ENCODE measurements around the gene CNTN1. TPM values are rescaled to one million over a fixed set of nuclear protein-coding genes. Genes with fewer than 3 reads are reported as not detected.

The CNTN1 gene
- total RNA-seq, 1 donor: 0.36 TPM

- Histone ChIP-seq H3K4me2 (ENCODE audit: insufficient read depth, low read length) (no peak overlapping the region), H2AFZ (ENCODE audit: low read length) (no peak overlapping the region), H3K27me3 (ENCODE audit: insufficient read depth, low read length) (no peaks in the 10 kb centered on the region), H3K27ac (ENCODE audit: low read depth, low read length) (no peak overlapping the region), H3K4me1 (ENCODE audit: insufficient read depth, low read length) (no peaks in the 10 kb centered on the region), H3K9me3 (ENCODE audit: low read depth, low read length) (no peaks in the 10 kb centered on the region), H3K79me2 (ENCODE audit: insufficient read depth, low read length) (no peaks in the 10 kb centered on the region), H3K36me3 (ENCODE audit: insufficient read depth, low read length) (no peaks in the 10 kb centered on the region), H3K4me3 (ENCODE audit: insufficient read depth, low read length) (no peak overlapping the region), H4K20me1 (ENCODE audit: insufficient read depth, low read length) (no peaks in the 10 kb centered on the region)
- TF ChIP-seq, protein P1, sequence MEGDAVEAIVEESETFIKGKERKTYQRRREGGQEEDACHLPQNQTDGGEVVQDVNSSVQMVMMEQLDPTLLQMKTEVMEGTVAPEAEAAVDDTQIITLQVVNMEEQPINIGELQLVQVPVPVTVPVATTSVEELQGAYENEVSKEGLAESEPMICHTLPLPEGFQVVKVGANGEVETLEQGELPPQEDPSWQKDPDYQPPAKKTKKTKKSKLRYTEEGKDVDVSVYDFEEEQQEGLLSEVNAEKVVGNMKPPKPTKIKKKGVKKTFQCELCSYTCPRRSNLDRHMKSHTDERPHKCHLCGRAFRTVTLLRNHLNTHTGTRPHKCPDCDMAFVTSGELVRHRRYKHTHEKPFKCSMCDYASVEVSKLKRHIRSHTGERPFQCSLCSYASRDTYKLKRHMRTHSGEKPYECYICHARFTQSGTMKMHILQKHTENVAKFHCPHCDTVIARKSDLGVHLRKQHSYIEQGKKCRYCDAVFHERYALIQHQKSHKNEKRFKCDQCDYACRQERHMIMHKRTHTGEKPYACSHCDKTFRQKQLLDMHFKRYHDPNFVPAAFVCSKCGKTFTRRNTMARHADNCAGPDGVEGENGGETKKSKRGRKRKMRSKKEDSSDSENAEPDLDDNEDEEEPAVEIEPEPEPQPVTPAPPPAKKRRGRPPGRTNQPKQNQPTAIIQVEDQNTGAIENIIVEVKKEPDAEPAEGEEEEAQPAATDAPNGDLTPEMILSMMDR (IDR thresholded peaks at IDR 0.05; ENCODE audit: extremely low read depth, low read depth, low read length): no peak
- no peak for DNase-seq (ENCODE audit: insufficient read length, low spot score, missing footprints)
Observed at GRCh38 chr12:40829738-40830144, 137.5 kb downstream of the CNTN1 start.

- Histone ChIP-seq H4K20me1 (ENCODE audit: insufficient read depth, low read length) (no peaks in the 10 kb centered on the region), H3K4me3 (ENCODE audit: insufficient read depth, low read length) (no peak overlapping the region), H3K36me3 (ENCODE audit: insufficient read depth, low read length) (no peaks in the 10 kb centered on the region), H3K4me2 (ENCODE audit: insufficient read depth, low read length) (no peak overlapping the region), H3K27ac (ENCODE audit: low read depth, low read length) (no peak overlapping the region), H3K27me3 (ENCODE audit: insufficient read depth, low read length) (no peaks in the 10 kb centered on the region), H2AFZ (ENCODE audit: low read length) (no peak overlapping the region), H3K4me1 (ENCODE audit: insufficient read depth, low read length) (no peaks in the 10 kb centered on the region), H3K9me3 (ENCODE audit: low read depth, low read length) (no peaks in the 10 kb centered on the region), H3K79me2 (ENCODE audit: insufficient read depth, low read length) (no peaks in the 10 kb centered on the region)
- TF ChIP-seq, protein P1 (IDR thresholded peaks at IDR 0.05; ENCODE audit: extremely low read depth, low read depth, low read length): no peak
- DNase-seq (ENCODE audit: insufficient read length, low spot score, missing footprints): no peak
Observed at GRCh38 chr12:40831916-40832315, 139.7 kb downstream of the CNTN1 start.

- no peak overlapping the region for H3K4me2 ChIP-seq (ENCODE audit: insufficient read depth, low read length)
- no peak overlapping the region for H3K4me3 ChIP-seq (ENCODE audit: insufficient read depth, low read length)
- H3K79me2 ChIP-seq (ENCODE audit: insufficient read depth, low read length): no peaks in the 10 kb centered on the region
- no peaks in the 10 kb centered on the region for H3K9me3 ChIP-seq (ENCODE audit: low read depth, low read length)
- no peak for DNase-seq (ENCODE audit: insufficient read length, low spot score, missing footprints)
- H3K4me1 ChIP-seq (ENCODE audit: insufficient read depth, low read length): no peaks in the 10 kb centered on the region
- H4K20me1 ChIP-seq (ENCODE audit: insufficient read depth, low read length): no peaks in the 10 kb centered on the region
- no peaks in the 10 kb centered on the region for H3K36me3 ChIP-seq (ENCODE audit: insufficient read depth, low read length)
- H2AFZ ChIP-seq (ENCODE audit: low read length): no peak overlapping the region
- no peak overlapping the region for H3K27ac ChIP-seq (ENCODE audit: low read depth, low read length)
- no peaks in the 10 kb centered on the region for H3K27me3 ChIP-seq (ENCODE audit: insufficient read depth, low read length)
- TF ChIP-seq, protein P1 (IDR thresholded peaks at IDR 0.05; ENCODE audit: extremely low read depth, low read depth, low read length): no peak
Observed at GRCh38 chr12:40832668-40833067, 140.4 kb downstream of the CNTN1 start.

DNA sequence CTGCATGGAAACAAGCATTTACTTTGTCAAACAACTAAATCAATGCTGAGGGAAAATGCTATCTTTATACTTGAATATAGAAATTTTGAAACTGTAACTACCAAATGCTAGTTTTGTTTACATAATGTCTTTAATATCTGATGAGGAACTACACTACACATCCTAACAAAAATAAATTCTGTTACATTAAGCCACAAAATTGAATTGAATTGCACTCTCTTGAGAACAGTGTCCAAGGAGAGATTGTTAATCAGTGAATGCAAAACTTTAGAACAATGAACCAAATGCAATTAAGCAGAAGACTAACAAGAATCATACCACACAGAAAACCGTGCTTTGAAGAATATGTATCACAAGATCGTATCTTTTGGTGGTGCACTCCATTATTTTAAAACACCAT lies 141.6 kb downstream of the CNTN1 start:
- DNase-seq (ENCODE audit: insufficient read length, low spot score, missing footprints): no peak
- H3K4me1 ChIP-seq (ENCODE audit: insufficient read depth, low read length): no peaks in the 10 kb centered on the region
- TF ChIP-seq, protein P1 (IDR thresholded peaks at IDR 0.05; ENCODE audit: extremely low read depth, low read depth, low read length): no peak
- H3K27me3 ChIP-seq (ENCODE audit: insufficient read depth, low read length): no peaks in the 10 kb centered on the region
- H4K20me1 ChIP-seq (ENCODE audit: insufficient read depth, low read length): no peaks in the 10 kb centered on the region
- H3K36me3 ChIP-seq (ENCODE audit: insufficient read depth, low read length): no peaks in the 10 kb centered on the region
- H3K4me2 ChIP-seq (ENCODE audit: insufficient read depth, low read length): no peak overlapping the region
- H3K79me2 ChIP-seq (ENCODE audit: insufficient read depth, low read length): no peaks in the 10 kb centered on the region
- H2AFZ ChIP-seq (ENCODE audit: low read length): no peak overlapping the region
- no peak overlapping the region for H3K4me3 ChIP-seq (ENCODE audit: insufficient read depth, low read length)
- H3K27ac ChIP-seq (ENCODE audit: low read depth, low read length): no peak overlapping the region
- H3K9me3 ChIP-seq (ENCODE audit: low read depth, low read length): no peaks in the 10 kb centered on the region
